T-helper 1 cell (primary cell): ENCODE measurements around the gene ZFAND2B.
"Not testable (repeated sequence)": the region's sequence is repeated elsewhere in the genome, so short reads cannot be mapped to it uniquely, and the experiment has no call there.

Experiments used
- DNase-seq, 5 donors: peaks; one replicate each; pipeline ENCODE4 v3.0.0-alpha.2; 2012 to 2020

Gene ZFAND2B

GRCh38 chr2:219251656-219252055, 45.1 kb downstream of the ZFAND2B start:
- no peak for DNase-seq

- peak in 1 of 5 donors; percentile 39 for DNase-seq
Observed at GRCh38 chr2:219252084-219252483, 45.5 kb downstream of the ZFAND2B start.

DNA sequence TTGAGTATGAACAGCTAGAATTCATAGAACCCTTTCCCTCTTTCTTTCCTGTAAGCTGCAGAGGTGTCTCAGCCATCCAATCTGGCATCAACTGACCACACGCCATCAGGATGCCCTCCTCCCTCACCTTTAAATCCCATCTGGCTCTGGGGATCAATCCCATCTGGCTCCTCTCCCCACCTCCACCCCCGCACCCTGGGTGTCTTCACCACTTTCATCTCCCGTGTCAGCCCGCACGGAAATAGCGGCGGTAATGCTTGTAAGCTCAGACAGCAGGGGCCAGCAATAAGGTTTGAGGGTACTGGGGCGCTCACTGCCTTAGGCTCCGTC, 46.0 kb downstream of the ZFAND2B start:
- DNase-seq = no peak

DNA sequence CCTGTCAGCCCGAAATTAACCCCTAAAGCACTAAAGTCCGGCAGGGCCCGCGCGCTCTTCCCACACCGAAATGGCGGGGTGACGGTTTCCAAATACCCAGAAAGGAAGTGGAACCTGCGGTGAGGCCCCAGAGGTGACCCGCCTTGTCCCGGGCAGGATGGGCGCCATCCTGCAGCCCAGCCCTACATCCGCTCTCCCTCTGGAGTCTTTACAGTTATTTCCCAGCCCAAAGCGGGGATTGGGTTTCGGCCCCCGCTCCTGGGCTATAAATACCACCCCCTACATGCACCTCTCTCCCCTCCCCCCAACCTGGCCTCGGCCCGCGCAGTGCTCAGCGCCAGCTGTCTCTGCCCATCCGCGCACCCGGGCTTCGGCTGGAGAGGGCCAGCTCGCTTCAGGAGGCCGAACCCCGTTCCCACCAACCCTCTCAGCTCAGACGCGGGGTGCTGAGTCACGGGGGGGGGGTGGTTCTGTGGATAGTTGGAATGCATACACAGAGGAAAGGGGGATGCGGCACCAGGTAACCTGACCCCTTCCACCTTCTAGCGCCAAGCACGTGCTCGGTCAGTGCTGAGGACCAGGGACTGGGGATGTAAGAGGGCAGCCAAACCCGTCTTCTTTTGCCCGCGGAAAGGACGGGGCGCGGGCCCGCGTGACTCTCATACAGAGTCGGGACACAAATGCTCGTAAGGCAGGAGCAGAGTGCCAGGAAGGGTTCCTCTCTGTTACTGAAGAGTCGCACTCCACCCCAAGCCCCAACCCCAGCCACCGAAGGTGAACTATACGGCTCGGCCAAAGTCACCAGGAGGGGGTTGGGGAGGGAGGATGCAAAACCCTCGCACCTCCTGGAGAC, 46.5 kb downstream of the ZFAND2B start, which contains the start of gene TUBA4B:
Gene TUBA4B (plus strand): TSS at position 344 of the 853 bp plus-strand sequence. CDS start 165 bp downstream, at position 509.
- peak in 4 of 5 donors; percentile 31 to 82 (median 32) for DNase-seq

GRCh38 chr2:219253753-219254589, 47.4 kb downstream of the ZFAND2B start, which contains the start of gene TUBA4A:
Gene TUBA4A (minus strand): TSS chr2:219253918. CDS start chr2:219253858, 60 bp downstream.
- DNase-seq = peak; percentile 87 to 92 (median 91)

DNA sequence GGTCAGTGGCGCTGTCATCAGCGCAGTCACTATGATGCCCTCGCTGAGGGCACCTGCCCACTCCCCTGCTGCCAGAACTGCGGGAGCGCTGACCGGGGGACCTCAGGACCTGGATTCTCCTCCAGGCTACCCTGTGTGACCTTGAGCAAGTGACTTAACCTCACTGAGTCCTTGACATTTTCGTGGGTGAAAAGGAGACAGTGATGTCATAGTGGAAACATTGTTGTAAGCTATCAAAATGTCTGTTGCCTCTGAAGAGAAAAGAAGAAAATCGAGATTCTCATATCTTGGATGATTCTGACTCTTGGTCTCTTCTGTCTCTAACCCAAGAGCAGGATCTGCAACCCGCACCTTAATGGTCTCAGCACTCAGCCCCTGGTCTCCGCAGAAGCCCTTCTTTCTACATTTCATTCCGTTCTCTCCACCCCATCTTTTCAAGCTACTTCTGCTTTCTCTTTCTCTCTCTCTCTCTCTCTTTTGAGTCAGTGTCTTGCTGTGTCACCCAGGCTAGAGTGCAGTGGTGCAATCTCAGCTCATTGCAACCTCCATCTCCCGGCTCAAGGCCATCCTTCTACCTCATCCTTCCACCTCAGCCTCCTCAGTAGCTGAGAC, 48.1 kb downstream of the ZFAND2B start:
- DNase-seq = peak in 2 of 5 donors; percentile 26 to 75

DNA sequence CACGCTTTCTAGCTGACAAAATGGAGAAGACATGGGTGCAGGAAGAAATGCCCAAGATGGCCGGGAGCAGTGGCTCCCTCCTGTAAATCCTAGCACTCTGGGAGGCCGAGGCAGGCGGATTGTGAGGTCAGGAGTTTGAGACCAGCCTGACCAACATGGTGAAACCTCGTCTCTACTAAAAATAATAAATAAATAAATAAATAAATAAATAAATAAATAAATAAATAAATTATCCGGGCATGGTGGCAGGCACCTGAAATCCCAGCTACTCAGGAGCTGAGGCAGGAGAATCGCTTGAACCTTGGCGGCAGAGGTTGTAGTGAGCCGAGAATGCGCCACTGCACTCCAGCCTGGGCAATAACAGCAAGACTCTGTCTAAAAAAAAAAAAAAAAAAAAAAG, 52.4 kb downstream of the ZFAND2B start:
- not testable (repeated sequence) for DNase-seq
